HG02943 (cell line): ENCODE measurements around the gene DSP.
A peak's percentile ranks its signal among the peaks of the same experiment; 100 is the strongest.

Experiments
- ATAC-seq: cut with Tn5 transposase; IDR thresholded peaks from one replicate; pipeline ENCODE4 v1.9.1; 2021; ENCODE audit warnings: mild to moderate bottlenecking, low read depth, moderate library complexity; ENCODE audit not compliant: unreplicated experiment

Gene DSP

DNA sequence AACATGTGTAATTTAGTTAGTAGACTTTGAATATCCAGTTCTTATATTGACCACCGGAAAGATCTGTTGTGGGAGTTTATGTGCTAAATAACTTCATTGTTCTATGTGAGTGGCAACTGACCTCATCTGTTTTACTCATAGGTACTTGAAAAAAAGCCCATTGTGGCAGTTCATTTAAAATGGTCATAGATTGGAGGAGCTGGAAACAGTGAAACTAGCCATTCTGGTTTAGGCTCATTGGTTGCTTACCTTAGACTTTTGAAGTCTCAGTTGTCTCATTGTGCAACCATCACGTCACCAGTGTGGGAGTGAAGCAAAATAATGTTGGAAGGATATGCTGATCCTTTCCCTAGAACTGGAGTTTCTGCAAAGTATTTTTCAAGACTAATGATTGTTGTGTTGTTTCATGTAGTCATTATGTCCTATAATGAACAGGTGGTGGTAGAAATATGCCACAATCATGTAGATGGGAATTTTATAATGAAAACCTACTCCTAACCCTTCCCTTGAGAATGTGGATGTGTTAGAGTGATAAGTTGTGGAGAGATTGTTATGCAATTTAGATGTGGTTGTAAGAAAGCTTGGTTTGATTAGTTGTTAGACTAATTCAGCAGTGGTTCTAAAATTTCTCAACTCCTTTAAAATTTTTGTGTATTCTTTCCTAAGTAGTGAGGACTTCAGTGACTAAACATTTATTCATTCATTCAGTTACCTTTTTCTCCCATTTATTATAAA lies 18.3 kb downstream of the DSP start:
- no peak for ATAC-seq

DNA sequence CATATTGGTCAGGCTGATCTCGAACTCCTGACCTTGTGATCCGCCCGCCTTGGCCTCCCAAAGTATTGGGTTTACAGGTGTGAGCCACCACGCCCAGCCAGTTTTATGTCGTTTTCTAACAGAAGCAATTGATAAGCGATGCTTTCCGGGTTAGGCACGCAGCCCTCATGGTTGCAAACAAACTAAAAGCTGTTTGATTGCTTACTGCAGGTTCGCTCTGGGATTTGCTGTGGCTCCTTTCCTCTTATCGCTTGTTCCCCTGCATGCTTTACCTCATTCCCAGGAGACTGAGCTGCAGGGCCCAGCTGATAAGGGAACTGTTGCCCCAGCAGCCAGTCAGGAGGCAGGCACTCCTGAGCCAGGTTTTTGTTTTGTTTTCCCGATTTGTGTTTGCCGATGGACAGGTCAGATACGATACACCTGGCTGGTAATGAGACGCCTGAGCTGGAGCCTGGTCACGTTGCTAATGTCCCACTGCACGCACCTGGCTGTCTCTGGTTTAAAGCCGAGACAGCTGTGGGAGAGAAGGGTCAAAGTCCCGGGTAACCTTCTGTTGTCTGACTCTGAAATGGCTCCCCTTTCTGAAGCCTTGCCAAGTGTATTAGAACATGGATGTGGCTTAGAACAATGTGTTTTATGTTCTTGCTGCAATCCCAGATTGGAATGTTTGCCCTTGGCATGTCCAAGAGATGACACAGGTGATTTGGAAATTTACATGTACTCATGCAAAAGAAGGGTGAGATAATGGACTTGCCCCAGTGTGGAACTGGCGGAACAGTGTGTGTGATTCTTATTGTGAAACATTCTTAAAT lies 19.9 kb downstream of the DSP start:
- no peak for ATAC-seq

DNA sequence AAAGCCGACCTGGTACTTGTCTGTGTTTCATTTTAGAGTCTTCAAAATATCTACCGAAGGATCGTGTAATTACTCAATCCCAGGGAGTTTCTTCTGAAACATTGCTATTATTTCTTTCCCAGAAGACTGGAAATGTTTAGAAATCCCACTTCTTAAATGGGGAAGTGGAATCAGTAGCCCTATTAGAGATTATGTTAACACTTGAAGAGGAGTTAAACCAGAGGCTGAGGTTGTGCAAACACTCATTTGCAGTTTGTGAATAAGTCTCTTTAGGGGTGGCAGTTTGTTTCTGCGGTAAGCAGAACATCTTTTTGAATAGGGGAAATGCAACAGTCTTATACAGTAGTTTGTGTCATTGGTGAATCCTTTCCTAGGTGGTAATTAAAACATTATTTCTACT lies 21.3 kb downstream of the DSP start:
- ATAC-seq: no peak

DNA sequence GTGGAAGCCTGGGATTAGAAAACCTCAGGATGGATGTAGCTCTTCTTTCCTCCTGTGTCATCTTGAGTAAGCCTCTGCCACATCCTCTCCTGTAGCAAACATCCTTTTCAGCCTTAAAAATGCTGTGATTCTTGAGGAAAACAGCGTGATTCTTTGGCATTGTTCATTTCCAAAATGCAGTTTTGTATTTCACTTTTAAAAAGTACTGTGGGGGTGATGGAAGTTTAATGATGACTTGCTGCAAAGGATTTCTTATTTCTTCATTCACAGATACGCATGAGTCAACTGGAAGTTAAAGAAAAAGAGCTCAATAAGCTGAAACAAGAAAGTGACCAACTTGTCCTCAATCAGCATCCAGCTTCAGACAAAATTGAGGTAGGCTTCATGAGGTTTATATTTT lies 24.6 kb downstream of the DSP start:
- ATAC-seq: no peak

DNA sequence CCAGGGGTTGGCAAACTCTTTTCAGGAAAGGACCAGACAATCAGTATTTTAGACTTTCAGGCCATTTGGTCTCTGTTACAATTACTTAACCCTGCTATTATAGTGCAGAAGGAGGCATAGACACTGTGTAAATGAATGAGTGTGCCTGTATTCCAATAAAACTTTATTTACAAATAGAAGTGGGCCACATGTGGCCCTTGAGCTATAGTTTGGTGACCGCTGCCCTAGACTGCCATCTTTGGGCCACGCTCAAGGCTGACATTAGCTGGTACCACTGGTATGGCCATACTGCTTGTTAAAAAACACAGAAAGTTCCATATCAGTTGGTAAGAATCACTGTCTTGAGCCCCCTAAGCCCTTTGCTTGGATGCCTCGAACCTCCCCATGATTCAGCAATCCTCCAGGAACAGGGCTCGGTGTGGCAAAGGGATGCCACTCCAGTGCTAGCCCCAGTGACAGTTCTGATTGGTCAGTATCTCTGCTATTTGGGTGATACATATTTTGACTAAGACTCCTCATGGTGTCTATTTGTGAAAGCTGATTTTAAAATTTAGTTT lies 25.2 kb downstream of the DSP start:
- no peak for ATAC-seq

DNA sequence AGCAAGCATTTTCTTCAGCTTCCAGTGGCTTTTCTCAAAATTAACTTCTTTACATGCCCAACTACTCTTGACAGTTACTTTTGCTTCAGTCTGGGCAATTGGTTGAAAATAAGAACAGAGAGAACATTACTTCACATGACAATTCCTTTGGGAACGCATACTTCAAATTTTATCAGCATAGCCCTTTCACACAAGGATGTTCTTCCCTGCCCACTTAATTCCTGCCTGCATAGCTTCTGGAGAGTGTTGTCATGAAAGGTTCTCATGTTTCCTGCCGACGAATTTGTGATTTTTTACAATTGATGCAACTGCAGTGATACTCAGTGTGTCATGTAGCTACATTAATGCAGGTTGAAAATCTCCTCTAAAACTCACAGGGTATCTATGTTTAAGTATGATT lies 26.6 kb downstream of the DSP start:
- ATAC-seq: no peak

DNA sequence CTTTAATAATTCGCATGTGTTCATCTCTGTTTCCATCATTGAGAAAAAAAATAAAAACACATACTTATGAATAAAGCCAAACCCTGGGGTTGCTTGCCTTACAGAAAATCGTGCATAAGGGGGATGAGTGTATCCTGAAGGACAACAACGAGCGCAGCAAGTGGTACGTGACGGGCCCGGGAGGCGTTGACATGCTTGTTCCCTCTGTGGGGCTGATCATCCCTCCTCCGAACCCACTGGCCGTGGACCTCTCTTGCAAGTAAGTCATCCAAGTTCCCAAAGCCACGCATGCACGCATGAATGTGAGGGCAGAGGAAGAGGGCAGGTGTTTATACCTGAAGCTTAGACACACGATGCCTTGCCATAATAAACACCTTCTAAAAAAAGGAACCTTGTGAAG lies 27.6 kb downstream of the DSP start:
- no peak for ATAC-seq

DNA sequence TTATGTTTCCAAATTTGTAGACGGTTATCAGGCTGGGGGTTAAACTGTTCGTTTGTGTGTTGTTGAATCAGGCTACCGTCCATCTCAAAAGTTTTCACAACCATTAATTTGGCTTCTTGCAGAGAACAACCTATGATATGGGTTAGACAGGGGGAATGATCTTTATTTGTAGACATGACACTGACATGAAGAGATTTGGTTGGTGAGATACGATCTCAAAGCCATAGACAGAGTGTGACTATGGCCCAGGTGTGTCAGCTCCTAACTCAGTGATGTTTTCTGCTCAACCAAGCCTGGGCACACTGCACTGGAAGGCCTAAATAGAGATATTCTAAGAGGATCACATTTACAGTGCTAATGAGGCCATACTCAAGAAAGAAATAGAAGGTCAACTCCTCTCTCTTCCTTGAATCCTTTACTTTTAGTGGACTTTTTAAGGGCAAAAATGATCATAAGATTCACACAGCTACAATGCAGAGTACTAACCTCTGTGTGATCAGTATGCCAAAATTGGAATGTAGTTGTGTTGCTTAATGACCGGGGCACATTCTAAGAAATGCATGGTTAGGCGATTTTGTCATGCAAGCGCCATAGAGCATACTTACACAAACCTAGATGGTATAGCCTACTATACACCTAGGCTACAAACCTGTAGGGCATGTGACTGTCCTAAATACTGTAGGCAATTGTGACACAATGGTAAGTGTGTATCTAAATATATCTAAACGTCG lies 30.9 kb downstream of the DSP start:
- no peak for ATAC-seq

DNA sequence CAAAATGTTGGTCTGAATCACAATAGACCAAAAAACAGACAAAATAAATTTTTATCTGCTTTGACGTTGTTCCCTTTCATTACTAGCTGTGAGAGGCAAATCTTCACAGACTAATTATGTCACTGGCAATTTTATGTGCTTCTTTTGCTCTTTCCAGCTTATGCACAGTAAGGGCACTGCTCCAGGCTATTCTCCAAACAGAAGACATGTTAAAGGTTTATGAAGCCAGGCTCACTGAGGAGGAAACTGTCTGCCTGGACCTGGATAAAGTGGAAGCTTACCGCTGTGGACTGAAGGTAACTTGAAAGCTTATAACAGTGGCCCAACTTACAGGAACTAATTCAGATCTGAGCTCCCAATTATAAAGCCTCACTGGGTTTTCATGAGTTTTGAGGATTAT lies 33.0 kb downstream of the DSP start:
- no peak for ATAC-seq

DNA sequence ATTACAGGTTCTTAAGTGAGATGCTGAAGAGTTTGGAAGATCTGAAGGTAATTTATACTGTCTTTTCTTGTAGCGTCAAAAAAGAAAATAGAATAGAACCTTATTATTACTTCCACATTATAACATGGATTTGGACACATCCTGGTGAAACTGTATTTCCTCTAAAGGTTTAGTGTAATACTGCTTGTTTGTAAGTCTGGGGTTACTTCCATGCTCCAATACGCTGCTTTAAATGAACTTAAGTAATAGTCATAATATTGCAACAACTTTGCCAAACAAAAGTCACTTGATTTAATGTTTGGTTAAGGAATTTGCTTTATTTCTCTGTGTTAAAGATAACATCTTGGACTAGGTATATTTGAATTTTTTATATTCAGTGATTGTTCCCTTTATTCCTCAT lies 37.0 kb downstream of the DSP start:
- no peak for ATAC-seq

DNA sequence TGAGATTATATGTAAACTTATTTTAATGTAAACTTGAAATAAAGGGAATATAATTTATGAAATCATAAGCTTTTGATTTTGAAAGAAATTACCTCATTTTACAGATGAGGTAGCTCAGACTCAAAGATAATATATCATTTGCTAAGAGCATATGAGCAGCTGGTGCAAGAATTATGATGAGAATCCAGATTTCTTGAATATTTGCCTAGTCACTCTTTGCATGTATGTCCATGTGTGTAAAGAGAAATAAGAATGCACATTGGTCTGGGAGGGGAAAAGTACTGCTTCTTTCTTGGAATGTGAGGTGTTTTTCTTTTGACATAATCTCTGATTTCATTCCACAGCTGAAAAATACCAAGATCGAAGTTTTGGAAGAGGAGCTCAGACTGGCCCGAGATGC lies 37.5 kb downstream of the DSP start:
- no peak for ATAC-seq

DNA sequence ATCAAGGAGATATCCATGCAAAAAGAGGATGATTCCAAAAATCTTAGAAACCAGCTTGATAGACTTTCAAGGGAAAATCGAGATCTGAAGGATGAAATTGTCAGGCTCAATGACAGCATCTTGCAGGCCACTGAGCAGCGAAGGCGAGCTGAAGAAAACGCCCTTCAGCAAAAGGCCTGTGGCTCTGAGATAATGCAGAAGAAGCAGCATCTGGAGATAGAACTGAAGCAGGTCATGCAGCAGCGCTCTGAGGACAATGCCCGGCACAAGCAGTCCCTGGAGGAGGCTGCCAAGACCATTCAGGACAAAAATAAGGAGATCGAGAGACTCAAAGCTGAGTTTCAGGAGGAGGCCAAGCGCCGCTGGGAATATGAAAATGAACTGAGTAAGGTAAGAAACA lies 38.4 kb downstream of the DSP start:
- no peak for ATAC-seq

DNA sequence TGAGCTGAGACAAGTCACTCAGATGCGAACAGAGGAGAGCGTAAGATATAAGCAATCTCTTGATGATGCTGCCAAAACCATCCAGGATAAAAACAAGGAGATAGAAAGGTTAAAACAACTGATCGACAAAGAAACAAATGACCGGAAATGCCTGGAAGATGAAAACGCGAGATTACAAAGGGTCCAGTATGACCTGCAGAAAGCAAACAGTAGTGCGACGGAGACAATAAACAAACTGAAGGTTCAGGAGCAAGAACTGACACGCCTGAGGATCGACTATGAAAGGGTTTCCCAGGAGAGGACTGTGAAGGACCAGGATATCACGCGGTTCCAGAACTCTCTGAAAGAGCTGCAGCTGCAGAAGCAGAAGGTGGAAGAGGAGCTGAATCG lies 39.1 kb downstream of the DSP start:
- ATAC-seq: no peak

DNA sequence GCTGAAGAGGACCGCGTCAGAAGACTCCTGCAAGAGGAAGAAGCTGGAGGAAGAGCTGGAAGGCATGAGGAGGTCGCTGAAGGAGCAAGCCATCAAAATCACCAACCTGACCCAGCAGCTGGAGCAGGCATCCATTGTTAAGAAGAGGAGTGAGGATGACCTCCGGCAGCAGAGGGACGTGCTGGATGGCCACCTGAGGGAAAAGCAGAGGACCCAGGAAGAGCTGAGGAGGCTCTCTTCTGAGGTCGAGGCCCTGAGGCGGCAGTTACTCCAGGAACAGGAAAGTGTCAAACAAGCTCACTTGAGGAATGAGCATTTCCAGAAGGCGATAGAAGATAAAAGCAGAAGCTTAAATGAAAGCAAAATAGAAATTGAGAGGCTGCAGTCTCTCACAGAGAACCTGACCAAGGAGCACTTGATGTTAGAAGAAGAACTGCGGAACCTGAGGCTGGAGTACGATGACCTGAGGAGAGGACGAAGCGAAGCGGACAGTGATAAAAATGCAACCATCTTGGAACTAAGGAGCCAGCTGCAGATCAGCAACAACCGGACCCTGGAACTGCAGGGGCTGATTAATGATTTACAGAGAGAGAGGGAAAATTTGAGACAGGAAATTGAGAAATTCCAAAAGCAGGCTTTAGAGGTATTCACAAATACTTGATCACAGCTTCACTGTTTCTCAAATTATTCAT lies 39.6 kb downstream of the DSP start:
- no peak for ATAC-seq

DNA sequence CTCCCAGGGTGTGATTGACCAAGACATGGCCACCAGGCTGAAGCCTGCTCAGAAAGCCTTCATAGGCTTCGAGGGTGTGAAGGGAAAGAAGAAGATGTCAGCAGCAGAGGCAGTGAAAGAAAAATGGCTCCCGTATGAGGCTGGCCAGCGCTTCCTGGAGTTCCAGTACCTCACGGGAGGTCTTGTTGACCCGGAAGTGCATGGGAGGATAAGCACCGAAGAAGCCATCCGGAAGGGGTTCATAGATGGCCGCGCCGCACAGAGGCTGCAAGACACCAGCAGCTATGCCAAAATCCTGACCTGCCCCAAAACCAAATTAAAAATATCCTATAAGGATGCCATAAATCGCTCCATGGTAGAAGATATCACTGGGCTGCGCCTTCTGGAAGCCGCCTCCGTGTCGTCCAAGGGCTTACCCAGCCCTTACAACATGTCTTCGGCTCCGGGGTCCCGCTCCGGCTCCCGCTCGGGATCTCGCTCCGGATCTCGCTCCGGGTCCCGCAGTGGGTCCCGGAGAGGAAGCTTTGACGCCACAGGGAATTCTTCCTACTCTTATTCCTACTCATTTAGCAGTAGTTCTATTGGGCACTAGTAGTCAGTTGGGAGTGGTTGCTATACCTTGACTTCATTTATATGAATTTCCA lies 43.9 kb downstream of the DSP start:
- ATAC-seq: no peak

DNA sequence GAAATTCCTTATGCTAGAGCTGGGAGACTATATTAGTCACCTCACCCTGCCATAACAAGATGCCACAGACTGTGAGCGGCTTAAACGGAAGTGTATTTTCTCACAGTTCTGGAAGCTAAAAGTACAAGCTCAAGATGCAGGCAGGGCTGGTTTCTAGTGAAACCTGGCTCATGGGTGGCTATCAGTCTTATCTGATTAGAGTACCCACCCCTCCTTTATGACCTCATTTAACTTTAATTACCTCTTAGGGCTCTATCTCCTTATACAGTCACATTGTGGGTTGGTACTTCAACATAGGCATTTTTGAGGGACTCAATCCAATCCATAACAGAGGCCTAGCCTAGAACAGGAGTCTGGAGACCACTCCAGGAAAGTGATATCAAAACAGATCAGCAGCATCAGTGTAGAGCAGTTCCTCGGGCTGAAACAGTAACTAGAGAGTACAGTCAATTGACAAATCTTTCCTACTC lies 46.2 kb downstream of the DSP start:
- ATAC-seq: no peak

DNA sequence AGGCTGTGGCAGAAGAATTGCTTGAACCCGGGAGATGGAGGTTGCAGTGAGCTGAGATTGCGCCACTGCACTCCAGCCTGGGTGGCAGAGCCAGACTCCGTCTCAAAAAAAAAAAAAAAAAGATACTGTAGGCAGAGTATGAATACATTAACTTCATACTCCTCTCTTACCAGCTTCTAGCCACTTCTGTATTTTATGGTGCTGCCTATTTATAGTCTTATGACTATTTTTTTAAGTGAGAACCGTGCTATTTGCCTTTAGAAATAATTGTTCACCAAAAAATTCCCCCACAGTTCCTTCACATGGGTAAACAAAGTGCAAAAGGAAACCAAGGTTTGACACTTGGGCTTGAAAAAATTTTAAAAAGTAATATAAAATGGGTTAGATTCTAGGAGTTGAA lies 47.0 kb downstream of the DSP start:
- no peak for ATAC-seq

DNA sequence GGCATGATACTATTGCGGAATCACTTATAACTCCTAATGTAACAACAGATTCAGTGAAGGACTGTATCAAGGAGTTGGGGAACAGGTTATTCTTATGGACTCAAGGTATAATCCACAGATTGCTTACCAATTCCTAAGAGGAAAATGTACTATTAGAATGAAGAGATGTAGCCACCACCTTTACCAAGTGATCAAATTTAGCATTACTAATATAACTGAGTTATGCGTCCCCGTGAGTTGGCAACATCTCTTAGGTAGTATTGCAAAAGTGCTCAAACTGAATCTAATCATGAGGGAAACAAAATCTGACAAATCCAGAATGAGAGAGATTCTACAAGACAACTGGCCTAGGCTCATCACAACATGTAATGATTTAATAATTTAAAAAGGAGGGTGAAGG lies 47.8 kb downstream of the DSP start:
- no peak for ATAC-seq

DNA sequence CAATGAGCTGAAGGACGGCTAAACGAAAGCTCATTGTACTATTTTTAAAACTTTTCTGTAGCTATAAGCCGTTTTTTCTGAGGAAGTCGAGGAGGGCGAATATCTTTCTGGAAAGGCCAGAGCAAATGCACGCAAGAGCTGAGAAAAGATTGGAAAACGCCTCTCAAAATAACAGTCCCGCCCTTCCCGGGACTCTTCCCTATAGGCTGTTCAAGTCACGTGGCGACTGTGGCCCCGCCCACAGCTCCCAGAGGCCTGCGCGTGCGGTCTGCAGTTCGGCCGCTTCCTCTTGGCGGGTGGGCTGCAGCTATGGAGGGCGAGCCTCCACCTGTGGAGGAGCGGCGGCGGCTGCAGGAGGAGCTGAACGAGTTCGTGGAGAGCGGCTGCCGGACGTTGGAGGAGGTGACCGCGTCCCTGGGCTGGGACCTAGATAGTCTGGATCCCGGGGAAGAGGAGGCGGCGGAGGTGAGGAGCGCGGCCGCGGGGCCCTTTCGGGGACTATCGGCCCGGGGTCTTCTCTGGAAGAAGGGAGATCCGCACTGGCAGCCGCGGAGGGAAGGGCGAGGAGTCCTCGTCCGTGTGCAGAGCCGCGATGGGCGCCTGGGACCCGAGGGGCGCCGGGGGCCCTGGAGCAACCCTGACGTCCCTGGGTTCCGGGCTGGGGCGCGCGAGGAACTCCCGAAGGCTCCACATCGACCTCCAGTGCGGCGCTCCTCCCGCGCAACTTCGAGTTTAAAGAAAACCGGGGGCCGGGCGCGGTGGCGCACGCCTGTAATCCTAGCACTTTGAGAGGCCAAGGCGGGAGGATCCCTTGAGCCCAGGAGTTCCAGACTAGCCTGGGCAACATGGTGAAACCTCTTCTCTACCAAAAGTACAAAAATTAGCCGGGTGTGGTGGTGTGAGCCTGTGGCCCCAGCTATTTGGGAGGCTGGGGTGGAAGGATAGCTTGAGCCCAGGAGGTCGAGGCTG lies 48.8 kb downstream of the DSP start, which contains the start of gene SNRNP48:
Gene SNRNP48 (plus strand): TSS at position 250 of the 969 bp plus-strand sequence. CDS start 60 bp downstream, at position 310.
- peak; percentile 100 for ATAC-seq
